B cell (primary cell): Measurements from ENCODE around the gene NCEH1. TPM values are rescaled to one million over a fixed set of nuclear protein-coding genes. Genes with fewer than 3 reads are reported as not detected.

Experiments
- ATAC-seq: fragments of 200-7000 bp; cut with Tn5 transposase; one replicate; pipeline ENCODE4 v1.10.0; 2021; ENCODE audit warnings: low read depth, mild to moderate bottlenecking, moderate number of reproducible peaks, moderate library complexity
- CTCF ChIA-PET: fragments of 350-600 bp; sonication (Branson Sonifier 250); formaldehyde crosslinking; loops from one replicate; lab custom pipeline; 2021; ENCODE audit warnings: antibody characterized with exemption, inconsistent platforms; lab: Charles Lee
- POLR2A ChIA-PET: fragments of 350-600 bp; sonication (Branson Sonifier 250); formaldehyde crosslinking; loops from one replicate; lab custom pipeline; 2021; ENCODE audit warnings: antibody characterized with exemption; lab: Charles Lee
- DNase-seq: peaks from one replicate; pipeline ENCODE4 v3.0.0; 2013
- H2AFZ ChIP-seq: 2 replicates; pipeline ENCODE4 v1.6.1; 2012; ENCODE audit warnings: mild to moderate bottlenecking, low read depth, low read length; ENCODE audit not compliant: insufficient read depth, poor library complexity, severe bottlenecking
- H3K27ac ChIP-seq, 2 donors: 1 replicate in 1 of 2; 2 replicates in 1 of 2; pipeline ENCODE4 v1.5.1; 2012 to 2013; ENCODE audit warnings: low read length in 2 of 2, mild to moderate bottlenecking in 2 of 2, moderate library complexity in 1 of 2
- H3K27me3 ChIP-seq, 4 experiments: fragments of 200-600 bp in 1 of 4; sonication (generic) in 1 of 4; replicated peaks in 1 of 4; 1 replicate in 2 of 4; 2 replicates in 2 of 4; pipeline versions ENCODE4 v1.6.1 to v1.7.0; 2013 to 2016; ENCODE audit warnings: low read length in 3 of 4, mild to moderate bottlenecking in 2 of 4, mixed read lengths in 1 of 4, moderate library complexity in 1 of 4; ENCODE audit not compliant: insufficient read depth in 4 of 4, control insufficient read depth in 3 of 4; ENCODE audit errors: control extremely low read depth in 1 of 4
- H3K36me3 ChIP-seq, 2 experiments: replicated peaks in 1 of 2; 1 replicate in 1 of 2; 2 replicates in 1 of 2; pipeline versions ENCODE4 v1.6.1 to v1.7.1; 2013; ENCODE audit warnings: low read length in 1 of 2; ENCODE audit not compliant: insufficient read depth in 2 of 2, control insufficient read depth in 1 of 2; ENCODE audit errors: control extremely low read depth in 1 of 2, extremely low read depth in 1 of 2
- H3K4me1 ChIP-seq, 2 donors: fragments of 200-600 bp in 1 of 2; sonication (generic) in 1 of 2; 1 replicate in 1 of 2; 2 replicates in 1 of 2; pipeline versions ENCODE4 v1.5.1 to v1.6.1; 2013 to 2017; ENCODE audit warnings: low read length in 2 of 2; ENCODE audit not compliant: control insufficient read depth in 2 of 2, insufficient read depth in 2 of 2
- H3K4me2 ChIP-seq: replicated peaks from 2 replicates; pipeline ENCODE3; 2012; ENCODE audit warnings: mild to moderate bottlenecking, low read depth, low read length; ENCODE audit not compliant: poor library complexity, severe bottlenecking
- H3K4me3 ChIP-seq, 5 experiments: fragments of 200-600 bp in 1 of 5; sonication (generic) in 1 of 5; 1 replicate in 3 of 5; 2 replicates in 2 of 5; pipeline versions ENCODE4 v1.5.1 to v1.7.0; 2011 to 2016; ENCODE audit warnings: low read length in 4 of 5, mild to moderate bottlenecking in 4 of 5, low read depth in 2 of 5, control low read depth in 1 of 5, moderate library complexity in 1 of 5; ENCODE audit not compliant: insufficient read depth in 1 of 5; ENCODE audit errors: control extremely low read depth in 1 of 5, extremely low read depth in 1 of 5
- H3K79me2 ChIP-seq: fragments of 200-600 bp; sonication (generic); one replicate; pipeline ENCODE4 v1.6.0; 2016; ENCODE audit warnings: low read length; ENCODE audit not compliant: control insufficient read depth, insufficient read depth
- H3K9ac ChIP-seq: fragments of 200-600 bp; sonication (generic); 2 replicates; pipeline ENCODE4 v1.6.1; 2017; ENCODE audit warnings: mild to moderate bottlenecking, low read length, moderate library complexity
- H3K9me3 ChIP-seq, 3 donors: one replicate each; pipeline versions ENCODE4 v1.6.1 to v1.7.1; 2013; ENCODE audit warnings: low read length in 2 of 3; ENCODE audit not compliant: control insufficient read depth in 2 of 3, insufficient read depth in 1 of 3; ENCODE audit errors: control extremely low read depth in 1 of 3
- H4K20me1 ChIP-seq: 2 replicates; pipeline ENCODE4 v1.6.0; 2012; ENCODE audit warnings: mild to moderate bottlenecking, low read length; ENCODE audit not compliant: insufficient read depth, control insufficient read depth, poor library complexity, severe bottlenecking
- H3K27ac Mint-ChIP-seq: one replicate; pipeline ENCODE4 v1.8.0; 2021; ENCODE audit warnings: mixed read lengths
- H3K27me3 Mint-ChIP-seq: one replicate; pipeline ENCODE4 v1.8.0; 2021; ENCODE audit warnings: mixed read lengths
- H3K4me1 Mint-ChIP-seq: one replicate; pipeline ENCODE4 v1.8.0; 2021; ENCODE audit warnings: mixed read lengths
- H3K4me3 Mint-ChIP-seq: one replicate; pipeline ENCODE4 v1.8.0; 2021; ENCODE audit warnings: mixed read lengths
- H3K9me3 Mint-ChIP-seq: one replicate; pipeline ENCODE4 v1.8.0; 2022; ENCODE audit warnings: mixed read lengths; ENCODE audit not compliant: insufficient read depth
- CTCF ChIP-seq: fragments of 200-600 bp; IDR thresholded peaks from one replicate; pipeline ENCODE4 v1.8.0; 2022; ENCODE audit warnings: antibody characterized with exemption, mild to moderate bottlenecking
- EZH2 ChIP-seq: IDR thresholded peaks from 2 replicates; pipeline ENCODE4 v1.6.1; 2012; ENCODE audit warnings: borderline replicate concordance, low read depth, mild to moderate bottlenecking, moderate library complexity, low read length; ENCODE audit not compliant: insufficient read depth, poor library complexity, severe bottlenecking
- WGBS: methylation state at CpG from one replicate; pipeline ENCODE4 v1.1.5; 2013; ENCODE audit warnings: missing lambda C conversion rate; ENCODE audit not compliant: insufficient coverage; 5-methylcytosine and 5-hydroxymethylcytosine counted together
- intact Hi-C: fragments of 100-400 bp; cut with micrococcal nuclease; formaldehyde crosslinking; loops from one replicate; pipeline ENCODE4 v1.10.0; 2022
- polyA plus RNA-seq: library from polyadenylated mRNA; depleted of rRNA; stranded (reverse); fragments of >200 nt; gene quantifications from 2 replicates; pipeline ENCODE4 v1.2.3, GENCODE V29; 2012
- total RNA-seq, 2 donors: library from RNA; stranded (reverse); fragments of 120-200 nt in 1 of 2; gene quantifications; 1 replicate in 1 of 2; 2 replicates in 1 of 2; pipeline versions ENCODE4 v1.2.3 to v1.2.4, GENCODE V29; 2013 to 2022

The NCEH1 gene
- total and polyA plus RNA-seq, 2 donors (not counting 1 experiment from before 2014, with no cell fraction given): 3.4 to 8.6 TPM

GRCh38 chr3:172699031-172699430, 11.8 kb downstream of the NCEH1 start:
- H3K79me2 ChIP-seq: peaks cover 15% of the 10 kb centered on the region
- Mint-ChIP-seq H3K27ac (no peak overlapping the region), H3K4me1 (peaks cover 20% of the 10 kb centered on the region), H3K4me3 (no peak overlapping the region), H3K9me3 (no peaks in the 10 kb centered on the region), H3K27me3 (no peaks in the 10 kb centered on the region)
- 97% methylated on average over 6 of the region's 7 CpGs for WGBS
- no peak overlapping the region for H3K9ac ChIP-seq
- peaks cover 21% of the 10 kb centered on the region for H4K20me1 ChIP-seq
- H3K36me3 ChIP-seq: no peaks in the 10 kb centered on the region
- TF ChIP-seq CTCF (no peak), EZH2 (no peak)
- H3K9me3 ChIP-seq: no peaks in the 10 kb centered on the region
- H3K4me1 ChIP-seq: no peaks in the 10 kb centered on the region
- H3K27ac ChIP-seq: no peak overlapping the region
- H3K27me3 ChIP-seq: no peaks in the 10 kb centered on the region
- intact Hi-C loops: no loop called here
- no peak overlapping the region for H2AFZ ChIP-seq
- H3K4me2 ChIP-seq: no peak overlapping the region
- ChIA-PET POLR2A (no interaction called here), CTCF (no interaction called here)
- ATAC-seq (no peak), DNase-seq (no peak)
- no peak overlapping the region for H3K4me3 ChIP-seq

DNA sequence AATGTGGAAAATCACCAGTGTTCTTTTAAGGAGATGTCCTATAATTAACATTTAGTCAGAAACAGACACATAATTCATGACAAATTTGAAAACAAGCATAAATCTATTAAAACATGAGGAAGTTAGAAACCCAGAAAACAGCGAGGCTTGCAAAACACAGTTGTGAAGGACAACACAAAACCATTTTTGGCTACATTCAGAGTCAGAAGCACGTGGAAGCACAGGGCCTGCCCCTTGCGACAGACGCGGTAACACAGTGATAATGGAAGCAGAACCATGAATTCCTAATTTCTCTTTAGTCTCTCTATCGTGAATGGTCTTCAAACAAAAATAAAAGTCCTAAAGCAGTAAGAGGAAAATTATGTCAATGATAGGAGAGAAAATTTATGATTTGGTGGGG, 12.2 kb downstream of the NCEH1 start:
- ChIA-PET CTCF (no interaction called here), POLR2A (no interaction called here)
- H3K9me3 ChIP-seq: no peaks in the 10 kb centered on the region
- Mint-ChIP-seq H3K4me3 (no peak overlapping the region), H3K9me3 (no peaks in the 10 kb centered on the region), H3K4me1 (peaks cover 18% of the 10 kb centered on the region), H3K27me3 (no peaks in the 10 kb centered on the region), H3K27ac (no peak overlapping the region)
- no peak for ATAC-seq
- no peak overlapping the region for H3K4me2 ChIP-seq
- no peak overlapping the region for H3K9ac ChIP-seq
- no peak overlapping the region for H2AFZ ChIP-seq
- H4K20me1 ChIP-seq: peaks cover 17% of the 10 kb centered on the region
- H3K27ac ChIP-seq: no peak overlapping the region
- no peak for DNase-seq
- TF ChIP-seq CTCF (no peak), EZH2 (no peak)
- intact Hi-C loops: no loop called here
- H3K4me3 ChIP-seq: no peak overlapping the region
- no peaks in the 10 kb centered on the region for H3K27me3 ChIP-seq
- H3K79me2 ChIP-seq: peaks cover 13% of the 10 kb centered on the region
- 23% methylated on average over 2 of the region's 6 CpGs for WGBS
- no peaks in the 10 kb centered on the region for H3K4me1 ChIP-seq
- no peaks in the 10 kb centered on the region for H3K36me3 ChIP-seq
